H9 (cell line): Measurements from ENCODE around the gene ANO9. TPM values are rescaled to one million over a fixed set of nuclear protein-coding genes. Genes with fewer than 3 reads are reported as not detected.
A peak's percentile ranks its signal among the peaks of the same experiment; 100 is the strongest.

Source experiments
- DNase-seq: peaks from one replicate; pipeline ENCODE4 v3.0.0-alpha.2; 2017
- H2AFZ ChIP-seq: one replicate; pipeline ENCODE4 v1.6.1; 2013; ENCODE audit warnings: mild to moderate bottlenecking, low read length, control low read depth, moderate library complexity
- H2AK5ac ChIP-seq: 2 replicates; pipeline ENCODE4 v1.6.1; 2013; ENCODE audit warnings: low read length, control low read depth, mixed read lengths; ENCODE audit not compliant: insufficient read length
- H2BK120ac ChIP-seq: one replicate; pipeline ENCODE4 v1.6.1; 2013; ENCODE audit warnings: low read depth, mild to moderate bottlenecking, low read length, control low read depth, inconsistent platforms; ENCODE audit not compliant: poor library complexity, severe bottlenecking
- H2BK12ac ChIP-seq: 2 replicates; pipeline ENCODE4 v1.6.1; 2013; ENCODE audit warnings: low read length, control low read depth, mixed read lengths, low read depth; ENCODE audit not compliant: insufficient read length
- H2BK15ac ChIP-seq: 2 replicates; pipeline ENCODE4 v1.6.1; 2013; ENCODE audit warnings: low read depth, low read length, control low read depth
- H2BK20ac ChIP-seq: one replicate; pipeline ENCODE4 v1.6.1; 2013; ENCODE audit warnings: low read depth, mild to moderate bottlenecking, low read length, control low read depth, inconsistent platforms; ENCODE audit not compliant: poor library complexity, severe bottlenecking
- H2BK5ac ChIP-seq: 2 replicates; pipeline ENCODE4 v1.6.1; 2013; ENCODE audit warnings: low read length, control low read depth, mixed read lengths; ENCODE audit not compliant: insufficient read length
- H3K14ac ChIP-seq: 2 replicates; pipeline ENCODE4 v1.6.1; 2013; ENCODE audit warnings: low read length, control low read depth; ENCODE audit not compliant: insufficient read depth
- H3K18ac ChIP-seq: 2 replicates; pipeline ENCODE4 v1.6.1; 2013; ENCODE audit warnings: low read depth, mild to moderate bottlenecking, mixed read lengths, low read length, control low read depth; ENCODE audit not compliant: insufficient read length
- H3K23ac ChIP-seq: 2 replicates; pipeline ENCODE4 v1.6.1; 2013; ENCODE audit warnings: low read length, control low read depth, mixed read lengths, low read depth; ENCODE audit not compliant: insufficient read length
- H3K23me2 ChIP-seq: 2 replicates; pipeline ENCODE4 v1.6.1; 2013; ENCODE audit warnings: low read depth, mild to moderate bottlenecking, mixed read lengths, low read length, control low read depth; ENCODE audit not compliant: insufficient read length, poor library complexity, severe bottlenecking
- H3K27ac ChIP-seq: 2 replicates; pipeline ENCODE4 v1.5.1; 2013; ENCODE audit warnings: low read length, control low read depth, mixed read lengths, low read depth; ENCODE audit not compliant: insufficient read length
- H3K27me3 ChIP-seq: 2 replicates; pipeline ENCODE4 v1.6.1; 2013; ENCODE audit warnings: low read length, control low read depth, inconsistent platforms; ENCODE audit not compliant: insufficient read depth
- H3K4ac ChIP-seq: 2 replicates; pipeline ENCODE4 v1.6.1; 2013; ENCODE audit warnings: low read depth, mild to moderate bottlenecking, control low read depth, inconsistent platforms, low read length, moderate library complexity
- H3K4me1 ChIP-seq: 2 replicates; pipeline ENCODE4 v1.6.1; 2013; ENCODE audit warnings: low read length, control low read depth, inconsistent platforms; ENCODE audit not compliant: insufficient read depth
- H3K4me2 ChIP-seq: 2 replicates; pipeline ENCODE4 v1.6.1; 2013; ENCODE audit warnings: low read length, control low read depth, mixed read lengths; ENCODE audit not compliant: insufficient read length, insufficient read depth
- H3K56ac ChIP-seq: 2 replicates; pipeline ENCODE4 v1.6.1; 2013; ENCODE audit warnings: low read depth, mild to moderate bottlenecking, mixed read lengths, low read length, control low read depth; ENCODE audit not compliant: insufficient read length
- H3K79me1 ChIP-seq: 2 replicates; pipeline ENCODE4 v1.6.1; 2013; ENCODE audit warnings: low read depth, mild to moderate bottlenecking, moderate library complexity, low read length, control low read depth, inconsistent platforms; ENCODE audit not compliant: insufficient read depth, poor library complexity, severe bottlenecking
- H3K79me2 ChIP-seq: 2 replicates; pipeline ENCODE4 v1.6.1; 2013; ENCODE audit warnings: low read length, control low read depth, inconsistent platforms; ENCODE audit not compliant: insufficient read depth
- H3K9ac ChIP-seq: 2 replicates; pipeline ENCODE4 v1.6.1; 2013; ENCODE audit warnings: low read length, control low read depth, mixed read lengths; ENCODE audit not compliant: insufficient read length; ENCODE audit errors: extremely low read depth
- H3K9me3 ChIP-seq: one replicate; pipeline ENCODE4 v1.6.1; 2013; ENCODE audit warnings: low read depth, low read length, inconsistent platforms; ENCODE audit not compliant: control insufficient read depth
- H3T11ph ChIP-seq: one replicate; pipeline ENCODE4 v1.6.1; 2013; ENCODE audit warnings: mild to moderate bottlenecking, low read length, control low read depth, inconsistent platforms
- H4K20me1 ChIP-seq: one replicate; pipeline ENCODE4 v1.6.1; 2013; ENCODE audit not compliant: control insufficient read depth, insufficient read length, insufficient read depth
- H4K5ac ChIP-seq: 2 replicates; pipeline ENCODE4 v1.6.1; 2013; ENCODE audit warnings: low read depth, mild to moderate bottlenecking, mixed read lengths, low read length, control low read depth; ENCODE audit not compliant: insufficient read length
- H4K8ac ChIP-seq: replicated peaks from 2 replicates; pipeline ENCODE4 v1.6.1; 2013; ENCODE audit warnings: low read length, control low read depth, mixed read lengths, low read depth; ENCODE audit not compliant: insufficient read length
- H4K91ac ChIP-seq: 2 replicates; pipeline ENCODE4 v1.6.1; 2013; ENCODE audit warnings: low read depth, mild to moderate bottlenecking, moderate library complexity, mixed read lengths, low read length, control low read depth; ENCODE audit not compliant: insufficient read length
- H3K27ac Mint-ChIP-seq, 3 experiments: 2 replicates in 2 of 3; 3 replicates in 1 of 3; pipeline ENCODE4 v1.8.0; 2020 to 2021; ENCODE audit warnings: mixed read lengths in 3 of 3, mild to moderate bottlenecking in 1 of 3, moderate library complexity in 1 of 3
- H3K27me3 Mint-ChIP-seq: 2 replicates; pipeline ENCODE4 v1.8.0; 2021; ENCODE audit warnings: low read depth, mild to moderate bottlenecking, moderate library complexity, mixed read lengths
- H3K36me3 Mint-ChIP-seq, 3 experiments: 2 replicates in 2 of 3; 3 replicates in 1 of 3; pipeline ENCODE4 v1.8.0; 2020 to 2021; ENCODE audit warnings: low read depth in 3 of 3, mixed read lengths in 3 of 3; ENCODE audit not compliant: insufficient read depth in 1 of 3
- H3K4me1 Mint-ChIP-seq, 2 experiments: 2 replicates each; pipeline ENCODE4 v1.8.0; 2020; ENCODE audit warnings: mixed read lengths in 2 of 2
- H3K4me3 Mint-ChIP-seq, 2 experiments: 2 replicates in 1 of 2; 3 replicates in 1 of 2; pipeline ENCODE4 v1.8.0; 2020 to 2021; ENCODE audit warnings: mild to moderate bottlenecking in 2 of 2, mixed read lengths in 2 of 2, moderate library complexity in 1 of 2
- H3K9me3 Mint-ChIP-seq, 2 experiments: 2 replicates in 1 of 2; 3 replicates in 1 of 2; pipeline ENCODE4 v1.8.0; 2020; ENCODE audit warnings: mild to moderate bottlenecking in 2 of 2, mixed read lengths in 2 of 2, moderate library complexity in 1 of 2
- whole genome bisulfite sequencing: extraction: QIAGEN DNeasy Blood & Tissue Kit; methylation state at CpG from one replicate; pipeline ENCODE4 v1.1.7; 2013; ENCODE audit warnings: missing lambda C conversion rate, low lambda C conversion rate, mixed read lengths; ENCODE audit not compliant: insufficient read length; ENCODE audit errors: extremely low coverage; 5-methylcytosine and 5-hydroxymethylcytosine counted together
- total RNA-seq: library from RNA; stranded (reverse); gene quantifications from 2 replicates; pipeline ENCODE4 v1.2.1, GENCODE V29; 2021
- TF ChIP-seq, protein P1 (sequence below): fragments of 200-600 bp; sonication (generic); conservative IDR thresholded peaks from 3 replicates; pipeline ENCODE4 v1.8.0; 2021; ENCODE audit warnings: antibody characterized with exemption, mild to moderate bottlenecking

The ANO9 gene
- total RNA-seq, 1 experiment from 2014 or later, result 13.1 TPM

DNA sequence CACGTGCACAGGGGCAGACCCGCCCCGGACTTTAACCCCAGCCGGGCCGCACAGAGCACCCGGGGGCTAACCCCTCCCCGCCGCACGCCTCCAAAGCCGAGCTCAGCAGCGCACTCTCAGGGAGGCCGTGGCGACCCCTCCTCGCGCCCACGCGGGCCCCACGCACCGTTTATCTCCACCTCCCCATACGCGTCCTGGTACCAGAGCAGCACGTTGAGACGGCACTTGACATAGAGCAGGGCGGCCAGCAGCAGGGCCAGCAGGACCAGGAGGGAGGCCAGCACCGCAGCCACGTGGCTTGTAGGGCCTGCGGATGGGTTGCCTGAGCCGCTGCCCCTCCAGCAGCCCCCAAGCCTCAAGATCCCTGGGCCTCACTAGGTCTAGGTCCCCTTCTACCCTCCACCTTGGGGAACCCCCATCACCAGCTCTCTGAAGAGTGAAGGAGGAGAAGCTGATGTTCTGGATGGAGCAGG lies 34.1 kb downstream of the ANO9 start:
- H3K27me3 Mint-ChIP-seq, result 0 out of 2 replicates have a peak, but pooled peaks cover 2% of the 10 kb centered on the region
- peaks cover 0 to 2% (median 0%) of the 10 kb centered on the region in 3 experiments; a peak in 3 of 7 replicates for H3K36me3 Mint-ChIP-seq

More for the DNA sequence above, 34.1 kb downstream of the ANO9 start:
- no peak overlapping the region for H3T11ph ChIP-seq
- H3K4me1 Mint-ChIP-seq, result peaks cover 2 to 5% of the 10 kb centered on the region in 2 experiments; a peak in 3 of 4 replicates
- no peak overlapping the region for H3K9ac ChIP-seq
- H2AFZ ChIP-seq, result no peak overlapping the region
- H3K14ac ChIP-seq, result no peak overlapping the region; the same call in 1 of the 2 replicates
- no peak overlapping the region for H4K91ac ChIP-seq
- no peaks in the 10 kb centered on the region for H3K27me3 ChIP-seq
- no peak overlapping the region for H2BK120ac ChIP-seq
- WGBS, result no CpG with 5 or more reads among the region's 28 CpGs
- H2BK20ac ChIP-seq, result no peak overlapping the region
- H4K5ac ChIP-seq, result no peak overlapping the region
- no peak overlapping the region for H3K27ac Mint-ChIP-seq
- H3K9me3 ChIP-seq, result no peaks in the 10 kb centered on the region
- no peak overlapping the region for H3K4ac ChIP-seq
- H3K18ac ChIP-seq, result peak overlapping the region; percentile 50
- H2BK12ac ChIP-seq, result no peak overlapping the region
- no peak overlapping the region for H3K4me2 ChIP-seq
- no peak overlapping the region for H3K23ac ChIP-seq
- H3K9me3 Mint-ChIP-seq, result no peaks in the 10 kb centered on the region
- H3K79me1 ChIP-seq, result no peaks in the 10 kb centered on the region
- TF ChIP-seq, protein P1, sequence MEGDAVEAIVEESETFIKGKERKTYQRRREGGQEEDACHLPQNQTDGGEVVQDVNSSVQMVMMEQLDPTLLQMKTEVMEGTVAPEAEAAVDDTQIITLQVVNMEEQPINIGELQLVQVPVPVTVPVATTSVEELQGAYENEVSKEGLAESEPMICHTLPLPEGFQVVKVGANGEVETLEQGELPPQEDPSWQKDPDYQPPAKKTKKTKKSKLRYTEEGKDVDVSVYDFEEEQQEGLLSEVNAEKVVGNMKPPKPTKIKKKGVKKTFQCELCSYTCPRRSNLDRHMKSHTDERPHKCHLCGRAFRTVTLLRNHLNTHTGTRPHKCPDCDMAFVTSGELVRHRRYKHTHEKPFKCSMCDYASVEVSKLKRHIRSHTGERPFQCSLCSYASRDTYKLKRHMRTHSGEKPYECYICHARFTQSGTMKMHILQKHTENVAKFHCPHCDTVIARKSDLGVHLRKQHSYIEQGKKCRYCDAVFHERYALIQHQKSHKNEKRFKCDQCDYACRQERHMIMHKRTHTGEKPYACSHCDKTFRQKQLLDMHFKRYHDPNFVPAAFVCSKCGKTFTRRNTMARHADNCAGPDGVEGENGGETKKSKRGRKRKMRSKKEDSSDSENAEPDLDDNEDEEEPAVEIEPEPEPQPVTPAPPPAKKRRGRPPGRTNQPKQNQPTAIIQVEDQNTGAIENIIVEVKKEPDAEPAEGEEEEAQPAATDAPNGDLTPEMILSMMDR, result no peak
- no peak overlapping the region for H4K8ac ChIP-seq
- no peaks in the 10 kb centered on the region for H3K4me1 ChIP-seq
- no peaks in the 10 kb centered on the region for H3K79me2 ChIP-seq
- H3K56ac ChIP-seq, result no peak overlapping the region
- H2AK5ac ChIP-seq, result no peak overlapping the region
- no peak for DNase-seq
- H3K4me3 Mint-ChIP-seq, result no peak overlapping the region; a peak in 1 of 5 replicates
- peaks cover 8% of the 10 kb centered on the region for H3K23me2 ChIP-seq
- H3K27ac ChIP-seq, result no peak overlapping the region
- H2BK15ac ChIP-seq, result no peak overlapping the region
- no peaks in the 10 kb centered on the region for H4K20me1 ChIP-seq
- H2BK5ac ChIP-seq, result no peak overlapping the region
